GM12891 (cell line): ENCODE measurements around the gene LTB.

Experiments used
- POLR2A ChIP-seq: IDR thresholded peaks from 2 replicates; pipeline ENCODE4 v1.6.1; 2011; ENCODE audit warnings: low read depth, low read length, control low read depth
- POLR2AphosphoS5 ChIP-seq: IDR thresholded peaks from 2 replicates; pipeline ENCODE4 v1.6.1; 2011; ENCODE audit warnings: low read depth, low read length, control low read depth
- POU2F2 ChIP-seq: IDR thresholded peaks from 2 replicates; pipeline ENCODE4 v1.6.1; 2011; ENCODE audit warnings: low read depth, mild to moderate bottlenecking, control low read depth, low read length, moderate library complexity
- SPI1 ChIP-seq: IDR thresholded peaks from 2 replicates; pipeline ENCODE4 v1.6.1; 2011; ENCODE audit warnings: low read depth, low read length, control low read depth
- TAF1 ChIP-seq: IDR thresholded peaks from 2 replicates; pipeline ENCODE4 v1.6.1; 2011; ENCODE audit warnings: low read depth, low read length, control low read depth

- TF ChIP-seq POLR2A, result no peak
- TF ChIP-seq TAF1, result no peak
- no peak for TF ChIP-seq POLR2AphosphoS5
- no peak for TF ChIP-seq SPI1
- no peak for TF ChIP-seq POU2F2
These were observed 34.8 kb upstream of the LTB start for GRCh38 chr6:31617010-31617409.
